Neutrophil (primary cell): ENCODE data around the gene ZSCAN21.

Experiments used
- H3K27ac ChIP-seq: fragments of 200-600 bp; sonication (generic); 2 replicates; pipeline ENCODE4 v1.5.1; 2016; ENCODE audit warnings: mild to moderate bottlenecking, moderate library complexity
- H3K27me3 ChIP-seq: fragments of 200-600 bp; sonication (generic); 2 replicates; pipeline ENCODE4 v1.6.0; 2016; ENCODE audit warnings: mild to moderate bottlenecking
- H3K36me3 ChIP-seq: fragments of 200-600 bp; sonication (generic); 2 replicates; pipeline ENCODE4 v1.5.1; 2017
- H3K4me1 ChIP-seq, 2 experiments: fragments of 200-600 bp in 1 of 2; sonication (generic) in 1 of 2; 1 replicate in 1 of 2; 2 replicates in 1 of 2; pipeline versions ENCODE4 v1.5.1 to v1.6.1; 2013 to 2016; ENCODE audit warnings: low read depth in 1 of 2, low read length in 1 of 2, mild to moderate bottlenecking in 1 of 2, moderate library complexity in 1 of 2; ENCODE audit not compliant: control insufficient read depth in 1 of 2, insufficient read depth in 1 of 2
- H3K4me3 ChIP-seq, 2 experiments: fragments of 200-600 bp in 1 of 2; sonication (generic) in 1 of 2; 1 replicate in 1 of 2; 2 replicates in 1 of 2; pipeline ENCODE4 v1.5.1; 2013 to 2016; ENCODE audit warnings: low read depth in 1 of 2, low read length in 1 of 2, mild to moderate bottlenecking in 1 of 2, moderate library complexity in 1 of 2
- H3K9me3 ChIP-seq: fragments of 200-600 bp; sonication (generic); 2 replicates; pipeline ENCODE4 v1.5.1; 2016
- TF ChIP-seq, protein P1 (sequence below): fragments of 200-600 bp; sonication (generic); IDR thresholded peaks from 2 replicates; pipeline ENCODE4 v1.5.1; 2016; ENCODE audit warnings: antibody characterized with exemption

The ZSCAN21 gene

DNA sequence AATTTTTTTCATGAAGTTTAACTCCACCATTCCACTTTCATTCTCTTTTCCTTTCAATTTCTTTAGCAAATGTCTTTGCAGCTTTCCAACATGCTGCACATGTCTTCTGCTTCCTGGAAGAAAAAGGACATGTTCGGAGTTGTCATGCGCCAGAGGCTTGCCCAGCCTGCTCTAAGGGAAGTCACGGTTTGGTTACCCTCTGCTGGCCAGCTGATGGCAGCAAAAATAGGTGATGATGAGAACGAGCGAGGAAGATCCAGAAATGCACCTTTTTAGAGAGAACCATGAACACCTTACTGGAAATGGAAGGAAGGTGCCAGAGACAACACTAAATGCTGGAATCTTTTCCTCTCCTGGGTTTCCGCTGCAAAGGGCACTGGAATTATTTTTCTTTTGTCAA is 4.9 kb upstream of the ZSCAN21 start:
- peaks cover 5 to 6% of the 10 kb centered on the region in 2 experiments for H3K4me1 ChIP-seq
- TF ChIP-seq, protein P1, sequence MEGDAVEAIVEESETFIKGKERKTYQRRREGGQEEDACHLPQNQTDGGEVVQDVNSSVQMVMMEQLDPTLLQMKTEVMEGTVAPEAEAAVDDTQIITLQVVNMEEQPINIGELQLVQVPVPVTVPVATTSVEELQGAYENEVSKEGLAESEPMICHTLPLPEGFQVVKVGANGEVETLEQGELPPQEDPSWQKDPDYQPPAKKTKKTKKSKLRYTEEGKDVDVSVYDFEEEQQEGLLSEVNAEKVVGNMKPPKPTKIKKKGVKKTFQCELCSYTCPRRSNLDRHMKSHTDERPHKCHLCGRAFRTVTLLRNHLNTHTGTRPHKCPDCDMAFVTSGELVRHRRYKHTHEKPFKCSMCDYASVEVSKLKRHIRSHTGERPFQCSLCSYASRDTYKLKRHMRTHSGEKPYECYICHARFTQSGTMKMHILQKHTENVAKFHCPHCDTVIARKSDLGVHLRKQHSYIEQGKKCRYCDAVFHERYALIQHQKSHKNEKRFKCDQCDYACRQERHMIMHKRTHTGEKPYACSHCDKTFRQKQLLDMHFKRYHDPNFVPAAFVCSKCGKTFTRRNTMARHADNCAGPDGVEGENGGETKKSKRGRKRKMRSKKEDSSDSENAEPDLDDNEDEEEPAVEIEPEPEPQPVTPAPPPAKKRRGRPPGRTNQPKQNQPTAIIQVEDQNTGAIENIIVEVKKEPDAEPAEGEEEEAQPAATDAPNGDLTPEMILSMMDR, result no peak
- no peaks in the 10 kb centered on the region for H3K9me3 ChIP-seq
- no peaks in the 10 kb centered on the region for H3K36me3 ChIP-seq
- H3K27me3 ChIP-seq, result no peaks in the 10 kb centered on the region
- no peak overlapping the region for H3K27ac ChIP-seq
- no peak overlapping the region for H3K4me3 ChIP-seq

DNA sequence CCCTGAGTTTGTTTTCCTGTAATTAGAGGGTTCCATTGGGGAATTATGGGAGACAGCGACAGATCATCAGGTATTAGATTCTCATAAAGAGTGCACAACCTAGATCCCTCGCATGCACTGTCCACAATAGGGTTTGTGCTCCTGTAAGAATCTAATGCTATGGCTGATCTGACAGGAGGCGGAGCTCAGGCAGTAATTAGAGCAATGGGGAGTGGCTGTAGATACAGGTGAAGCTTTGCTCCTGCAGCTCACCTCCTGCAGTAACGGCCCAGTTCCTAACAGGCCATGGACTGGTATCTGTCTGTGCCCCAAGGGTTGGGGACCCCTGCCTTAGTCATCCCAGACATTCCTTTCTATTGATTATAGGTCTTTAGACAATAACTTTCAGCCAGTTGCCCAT is 894 bp upstream of the ZSCAN21 start:
- peaks cover 9 to 11% of the 10 kb centered on the region in 2 experiments for H3K4me1 ChIP-seq
- H3K27ac ChIP-seq, result no peak overlapping the region
- H3K9me3 ChIP-seq, result no peaks in the 10 kb centered on the region
- no peaks in the 10 kb centered on the region for H3K27me3 ChIP-seq
- TF ChIP-seq, protein P1, result no peak
- H3K36me3 ChIP-seq, result no peaks in the 10 kb centered on the region
- no peak overlapping the region for H3K4me3 ChIP-seq

DNA sequence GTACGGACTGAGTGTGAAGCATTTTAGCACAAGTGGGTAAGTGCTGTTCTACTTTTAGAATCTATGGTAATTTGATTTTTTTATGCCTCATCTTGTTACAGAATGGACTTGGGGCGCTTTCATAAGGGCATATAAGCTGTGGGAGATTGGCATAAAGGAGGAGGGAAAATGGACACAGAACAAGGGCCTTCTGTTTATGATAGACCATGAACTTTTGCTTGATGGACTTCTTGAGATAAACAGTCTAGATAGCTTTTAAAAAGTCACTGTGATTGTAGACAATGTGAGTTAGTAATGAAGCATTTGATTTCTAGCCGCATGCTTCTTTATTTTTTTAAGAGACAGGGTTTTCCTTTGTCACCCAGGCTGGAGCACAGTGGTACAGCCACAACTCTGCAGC is 2.0 kb downstream of the ZSCAN21 start:
- TF ChIP-seq, protein P1, result no peak
- no peaks in the 10 kb centered on the region for H3K36me3 ChIP-seq
- H3K27me3 ChIP-seq, result no peaks in the 10 kb centered on the region
- H3K4me3 ChIP-seq, result no peak overlapping the region
- H3K4me1 ChIP-seq, result peaks cover 9 to 11% of the 10 kb centered on the region in 2 experiments
- no peak overlapping the region for H3K27ac ChIP-seq
- H3K9me3 ChIP-seq, result no peaks in the 10 kb centered on the region

DNA sequence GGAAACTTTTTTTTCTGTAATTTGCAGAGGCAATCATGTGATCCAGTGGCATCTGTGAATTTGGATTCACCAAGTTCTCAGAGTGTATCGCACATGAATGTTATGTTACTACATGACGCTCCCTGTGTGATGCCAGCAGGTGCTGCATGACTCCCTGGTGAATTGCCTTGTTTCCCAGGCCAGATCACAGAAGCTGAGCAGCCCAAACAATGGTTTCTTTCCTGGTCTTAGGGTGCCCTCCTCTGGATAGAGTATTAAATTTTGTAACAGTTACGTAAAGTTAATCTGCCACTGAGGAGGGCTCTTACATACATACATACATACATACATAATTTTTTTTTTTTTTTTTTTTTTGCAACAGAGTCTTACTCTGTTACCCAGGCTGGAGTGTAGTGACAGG is 3.6 kb downstream of the ZSCAN21 start:
- Histone ChIP-seq H3K36me3 (peaks cover 14% of the 10 kb centered on the region), H3K9me3 (no peaks in the 10 kb centered on the region), H3K4me3 (no peak overlapping the region), H3K4me1 (peaks cover 9 to 11% of the 10 kb centered on the region in 2 experiments), H3K27ac (no peak overlapping the region), H3K27me3 (no peaks in the 10 kb centered on the region)
- TF ChIP-seq, protein P1, result no peak

DNA sequence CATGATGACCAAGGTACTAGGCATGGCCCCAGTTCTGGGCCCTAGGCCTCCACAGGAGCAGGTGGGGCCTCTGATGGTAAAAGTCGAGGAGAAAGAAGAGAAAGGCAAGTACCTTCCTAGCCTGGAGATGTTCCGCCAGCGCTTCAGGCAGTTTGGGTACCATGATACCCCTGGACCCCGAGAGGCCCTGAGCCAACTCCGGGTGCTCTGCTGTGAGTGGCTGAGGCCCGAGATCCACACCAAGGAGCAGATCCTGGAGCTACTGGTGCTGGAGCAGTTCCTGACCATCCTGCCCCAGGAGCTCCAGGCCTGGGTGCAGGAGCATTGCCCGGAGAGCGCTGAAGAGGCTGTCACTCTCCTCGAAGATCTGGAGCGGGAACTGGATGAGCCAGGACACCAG is 7.4 kb downstream of the ZSCAN21 start:
- Histone ChIP-seq H3K27ac (no peak overlapping the region), H3K9me3 (no peaks in the 10 kb centered on the region), H3K27me3 (no peaks in the 10 kb centered on the region), H3K36me3 (peaks cover 40% of the 10 kb centered on the region), H3K4me3 (no peak overlapping the region), H3K4me1 (no peaks in the 10 kb centered on the region)
- TF ChIP-seq, protein P1, result no peak

DNA sequence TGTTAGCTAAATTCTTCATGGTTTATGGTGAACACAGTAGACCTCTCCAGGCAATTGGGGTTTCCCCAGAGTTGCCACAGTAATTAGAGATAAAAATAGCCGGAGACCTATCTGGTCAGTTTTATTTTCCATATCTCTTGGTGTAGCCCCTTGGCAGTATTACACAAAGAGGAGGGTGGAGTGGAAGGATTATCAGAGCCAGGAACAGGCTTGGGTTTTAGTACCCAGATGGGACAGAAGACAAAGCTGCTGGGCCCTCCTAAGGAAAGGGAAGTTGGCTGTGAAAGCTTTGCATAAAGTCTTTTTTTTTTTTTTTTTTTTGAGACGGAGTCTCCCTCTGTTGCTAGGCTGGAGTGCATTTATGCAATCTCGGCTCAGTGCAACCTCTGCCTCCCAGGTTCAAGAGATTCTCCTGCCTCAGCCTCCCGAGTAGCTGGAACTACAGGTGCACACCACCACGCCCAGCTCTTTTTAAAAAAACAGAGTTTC is 9.7 kb downstream of the ZSCAN21 start:
- Histone ChIP-seq H3K27ac (no peak overlapping the region), H3K4me3 (no peak overlapping the region), H3K36me3 (peaks cover 57% of the 10 kb centered on the region), H3K9me3 (no peaks in the 10 kb centered on the region), H3K27me3 (no peaks in the 10 kb centered on the region), H3K4me1 (no peaks in the 10 kb centered on the region)
- TF ChIP-seq, protein P1, result no peak
